ENCODE measurements around the gene MAPKAPK3.

MAPKAPK3 gene

DNA sequence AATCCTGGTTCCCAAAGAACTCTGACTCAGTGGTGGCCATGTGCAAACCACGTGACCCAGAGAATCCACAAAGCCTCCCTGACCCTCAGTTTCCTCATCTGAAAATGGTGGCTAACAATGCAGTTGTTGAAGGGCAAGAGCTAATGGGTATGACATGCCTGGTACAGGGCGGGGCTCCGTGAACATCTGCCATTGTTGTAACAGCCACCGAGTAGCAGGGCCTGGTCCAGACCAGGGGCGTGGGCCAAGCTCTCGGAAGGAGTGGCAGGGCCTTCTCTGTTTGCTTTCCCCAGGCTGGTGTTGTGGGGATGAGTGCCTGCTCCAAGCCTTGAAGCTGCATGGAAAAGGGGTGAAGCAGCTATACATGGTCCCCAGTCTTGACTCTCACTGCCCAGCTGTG lies 13.4 kb downstream of the MAPKAPK3 start:
- no peaks in the 10 kb centered on the region for H3K36me3 ChIP-seq (ENCODE audit: control insufficient read depth, insufficient read depth, low read length)
- peaks cover 12% of the 10 kb centered on the region for H3K4me1 ChIP-seq (ENCODE audit: control insufficient read depth, insufficient read depth, low read length, poor library complexity, severe bottlenecking)
- 91 to 97% methylated on average over 4 to 5 of the region's 6 CpGs for WGBS, 2 experiments (ENCODE audit: insufficient coverage in 2 of 2)
- no peak overlapping the region for H3K4me3 ChIP-seq (ENCODE audit: extremely low read depth, insufficient read depth, low read length, poor library complexity, severe bottlenecking)
- no peaks in the 10 kb centered on the region for H3K9me3 ChIP-seq (ENCODE audit: control insufficient read depth, low read length)
- H3K27ac ChIP-seq (ENCODE audit: low read depth, low read length, severe bottlenecking) = no peak overlapping the region

DNA sequence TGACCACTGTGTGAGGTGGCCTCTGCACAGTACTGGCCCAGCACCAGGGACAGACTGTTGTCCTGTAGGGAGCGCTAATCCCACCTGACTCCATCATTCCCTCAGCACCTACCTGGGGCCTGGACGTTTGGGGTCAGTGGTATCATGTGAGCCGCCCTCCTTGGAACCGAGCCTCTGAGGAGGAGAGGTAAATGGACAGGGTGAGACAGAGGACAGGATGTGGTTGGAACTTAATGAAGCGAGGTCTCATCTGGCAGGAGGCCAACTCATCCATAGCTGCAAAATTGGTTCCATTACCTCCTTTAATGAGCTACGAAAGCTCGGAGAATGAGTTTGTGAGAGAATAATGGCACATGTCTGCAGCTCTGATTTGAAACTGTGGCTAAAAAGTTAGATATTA lies 13.9 kb downstream of the MAPKAPK3 start:
- H3K27ac ChIP-seq (ENCODE audit: low read depth, low read length, severe bottlenecking) = no peak overlapping the region
- H3K4me1 ChIP-seq (ENCODE audit: control insufficient read depth, insufficient read depth, low read length, poor library complexity, severe bottlenecking) = peaks cover 10% of the 10 kb centered on the region
- no peaks in the 10 kb centered on the region for H3K9me3 ChIP-seq (ENCODE audit: control insufficient read depth, low read length)
- 90 to 100% methylated on average over 5 to 6 of the region's 7 CpGs for WGBS, 2 experiments (ENCODE audit: insufficient coverage in 2 of 2)
- no peak overlapping the region for H3K4me3 ChIP-seq (ENCODE audit: extremely low read depth, insufficient read depth, low read length, poor library complexity, severe bottlenecking)
- H3K36me3 ChIP-seq (ENCODE audit: control insufficient read depth, insufficient read depth, low read length) = no peaks in the 10 kb centered on the region

DNA sequence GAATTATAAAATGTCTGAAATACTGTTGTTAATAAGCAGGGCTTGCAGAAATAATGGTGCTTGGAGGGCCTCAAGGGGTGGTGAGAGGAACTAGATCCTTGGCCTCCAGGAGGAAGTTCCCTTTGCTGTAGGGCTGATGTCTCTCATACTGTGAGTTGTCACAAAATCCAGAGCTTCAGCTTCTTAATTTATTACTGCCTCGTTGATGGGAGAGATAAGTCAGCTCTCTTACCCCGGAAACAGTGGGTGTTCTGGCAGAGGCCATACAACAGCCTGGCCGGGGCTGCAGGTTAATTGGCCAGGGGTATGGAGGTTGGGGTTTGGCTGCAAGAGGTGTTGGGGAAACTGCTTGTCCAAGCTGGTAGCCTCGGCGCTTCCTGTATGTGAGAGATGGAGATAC lies 15.5 kb downstream of the MAPKAPK3 start:
- Histone ChIP-seq H3K27ac (ENCODE audit: low read depth, low read length, severe bottlenecking) (no peak overlapping the region), H3K4me3 (ENCODE audit: extremely low read depth, insufficient read depth, low read length, poor library complexity, severe bottlenecking) (no peak overlapping the region), H3K4me1 (ENCODE audit: control insufficient read depth, insufficient read depth, low read length, poor library complexity, severe bottlenecking) (peaks cover 7% of the 10 kb centered on the region), H3K36me3 (ENCODE audit: control insufficient read depth, insufficient read depth, low read length) (no peaks in the 10 kb centered on the region), H3K9me3 (ENCODE audit: control insufficient read depth, low read length) (no peaks in the 10 kb centered on the region)
- WGBS, 2 experiments (ENCODE audit: insufficient coverage in 2 of 2) = 90 to 92% methylated on average over 5 of the region's 5 CpGs

DNA sequence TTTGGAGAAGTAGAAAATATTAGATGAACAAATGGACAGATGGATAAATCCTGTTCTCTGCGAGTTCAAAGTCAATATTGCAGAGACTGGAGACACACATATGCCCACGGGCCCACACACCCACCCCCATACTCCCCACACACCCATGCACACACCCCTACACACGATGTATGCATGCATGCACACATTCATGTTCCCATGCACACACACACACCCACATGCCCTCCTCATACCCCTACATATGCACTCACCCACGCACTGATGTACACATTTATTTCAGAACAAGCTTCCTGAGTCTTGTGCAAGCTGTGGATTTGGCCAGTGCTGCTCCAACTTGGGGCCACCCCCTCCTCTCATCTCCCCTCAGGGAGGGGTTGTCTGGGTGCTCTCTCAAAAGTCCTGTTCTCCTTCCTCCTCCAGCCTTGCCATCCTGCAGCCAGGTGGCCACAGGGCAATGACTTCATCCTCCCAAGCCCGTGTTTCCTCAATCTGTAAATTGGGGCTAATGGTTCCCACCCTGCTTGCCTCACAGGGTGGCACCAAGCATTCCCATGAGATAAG lies 16.4 kb downstream of the MAPKAPK3 start:
- no peaks in the 10 kb centered on the region for H3K4me1 ChIP-seq (ENCODE audit: control insufficient read depth, insufficient read depth, low read length, poor library complexity, severe bottlenecking)
- H3K9me3 ChIP-seq (ENCODE audit: control insufficient read depth, low read length) = no peaks in the 10 kb centered on the region
- H3K27ac ChIP-seq (ENCODE audit: low read depth, low read length, severe bottlenecking) = no peak overlapping the region
- WGBS, 2 experiments (ENCODE audit: insufficient coverage in 2 of 2) = 83 to 96% methylated on average over 4 to 5 of the region's 5 CpGs
- H3K4me3 ChIP-seq (ENCODE audit: extremely low read depth, insufficient read depth, low read length, poor library complexity, severe bottlenecking) = no peak overlapping the region
- no peaks in the 10 kb centered on the region for H3K36me3 ChIP-seq (ENCODE audit: control insufficient read depth, insufficient read depth, low read length)

DNA sequence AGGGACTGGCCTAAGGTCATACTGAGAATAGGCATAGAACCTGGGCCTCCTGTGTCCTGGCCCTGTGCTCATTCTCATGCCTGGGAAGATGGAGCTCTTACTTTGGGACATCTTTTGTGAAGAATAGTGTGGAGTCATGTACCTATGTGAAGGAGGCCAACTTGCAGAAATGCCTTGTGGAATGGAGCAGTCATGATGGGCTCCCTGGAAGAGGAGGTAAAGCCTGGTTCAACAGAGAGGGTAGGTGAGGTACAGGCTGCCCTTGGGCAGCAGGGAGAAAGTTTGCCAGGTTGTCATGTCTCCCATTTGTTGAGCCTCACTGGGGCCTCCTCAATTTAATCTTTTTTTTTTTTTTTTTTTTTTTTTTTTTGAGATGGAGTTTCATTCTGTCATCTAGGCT lies 18.1 kb downstream of the MAPKAPK3 start:
- no peaks in the 10 kb centered on the region for H3K36me3 ChIP-seq (ENCODE audit: control insufficient read depth, insufficient read depth, low read length)
- H3K4me3 ChIP-seq (ENCODE audit: extremely low read depth, insufficient read depth, low read length, poor library complexity, severe bottlenecking) = no peak overlapping the region
- H3K27ac ChIP-seq (ENCODE audit: low read depth, low read length, severe bottlenecking) = no peak overlapping the region

DNA sequence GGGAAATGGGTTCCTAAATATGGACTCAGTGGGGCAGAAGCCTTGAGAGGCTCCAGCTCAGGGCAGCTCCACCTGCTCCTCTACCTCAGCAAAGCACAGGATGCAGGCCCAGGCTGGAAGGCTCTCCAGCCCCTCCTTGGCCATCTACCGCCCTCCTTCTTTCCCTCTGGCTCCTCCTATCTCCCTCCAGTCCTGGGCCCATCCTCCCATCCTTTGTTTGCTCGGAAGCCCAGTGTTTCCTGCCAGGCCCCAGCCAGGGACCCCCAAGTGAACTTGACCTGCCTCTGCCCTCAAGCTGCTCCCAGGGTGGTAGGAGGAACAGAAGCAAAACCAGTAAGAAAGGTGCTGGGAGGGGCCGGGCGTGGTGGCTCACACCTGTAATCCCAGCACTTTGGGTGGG lies 20.1 kb downstream of the MAPKAPK3 start:
- H3K9me3 ChIP-seq (ENCODE audit: control insufficient read depth, low read length) = no peaks in the 10 kb centered on the region
- H3K36me3 ChIP-seq (ENCODE audit: control insufficient read depth, insufficient read depth, low read length) = peaks cover 3% of the 10 kb centered on the region
- no peak overlapping the region for H3K27ac ChIP-seq (ENCODE audit: low read depth, low read length, severe bottlenecking)
- WGBS, 2 experiments (ENCODE audit: insufficient coverage in 2 of 2) = 38 to 100% methylated on average over 1 to 3 of the region's 4 CpGs
- no peaks in the 10 kb centered on the region for H3K4me1 ChIP-seq (ENCODE audit: control insufficient read depth, insufficient read depth, low read length, poor library complexity, severe bottlenecking)
- H3K4me3 ChIP-seq (ENCODE audit: extremely low read depth, insufficient read depth, low read length, poor library complexity, severe bottlenecking) = no peak overlapping the region

More for the DNA sequence above, 18.1 kb downstream of the MAPKAPK3 start:
- no peaks in the 10 kb centered on the region for H3K9me3 ChIP-seq (ENCODE audit: control insufficient read depth, low read length)
- H3K4me1 ChIP-seq (ENCODE audit: control insufficient read depth, insufficient read depth, low read length, poor library complexity, severe bottlenecking) = no peaks in the 10 kb centered on the region

DNA sequence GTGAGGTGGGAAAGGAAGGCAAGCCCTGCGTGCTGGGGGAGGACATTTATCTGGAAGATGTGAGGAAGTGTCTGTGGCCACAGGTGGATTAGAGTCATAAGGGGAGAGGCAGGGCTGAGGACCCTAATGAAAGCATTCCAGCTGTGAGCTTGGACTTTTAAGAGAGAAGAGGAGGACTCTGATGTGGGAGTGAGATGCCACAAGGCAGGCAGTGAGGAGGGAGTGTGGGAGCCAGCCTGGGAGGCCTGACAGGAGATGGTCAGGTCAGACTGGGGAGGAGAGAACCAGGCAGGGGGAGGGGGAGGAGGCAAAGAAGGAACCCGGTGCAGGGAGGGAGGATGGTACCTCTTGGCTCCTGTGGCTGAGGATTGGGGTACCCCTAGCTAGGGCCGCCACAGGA lies 21.0 kb downstream of the MAPKAPK3 start:
- WGBS, 2 experiments (ENCODE audit: insufficient coverage in 2 of 2) = 75 to 81% methylated on average over 3 of the region's 3 CpGs
- peaks cover 8% of the 10 kb centered on the region for H3K36me3 ChIP-seq (ENCODE audit: control insufficient read depth, insufficient read depth, low read length)
- no peaks in the 10 kb centered on the region for H3K9me3 ChIP-seq (ENCODE audit: control insufficient read depth, low read length)
- H3K4me3 ChIP-seq (ENCODE audit: extremely low read depth, insufficient read depth, low read length, poor library complexity, severe bottlenecking) = no peak overlapping the region
- H3K27ac ChIP-seq (ENCODE audit: low read depth, low read length, severe bottlenecking) = no peak overlapping the region
- no peaks in the 10 kb centered on the region for H3K4me1 ChIP-seq (ENCODE audit: control insufficient read depth, insufficient read depth, low read length, poor library complexity, severe bottlenecking)

DNA sequence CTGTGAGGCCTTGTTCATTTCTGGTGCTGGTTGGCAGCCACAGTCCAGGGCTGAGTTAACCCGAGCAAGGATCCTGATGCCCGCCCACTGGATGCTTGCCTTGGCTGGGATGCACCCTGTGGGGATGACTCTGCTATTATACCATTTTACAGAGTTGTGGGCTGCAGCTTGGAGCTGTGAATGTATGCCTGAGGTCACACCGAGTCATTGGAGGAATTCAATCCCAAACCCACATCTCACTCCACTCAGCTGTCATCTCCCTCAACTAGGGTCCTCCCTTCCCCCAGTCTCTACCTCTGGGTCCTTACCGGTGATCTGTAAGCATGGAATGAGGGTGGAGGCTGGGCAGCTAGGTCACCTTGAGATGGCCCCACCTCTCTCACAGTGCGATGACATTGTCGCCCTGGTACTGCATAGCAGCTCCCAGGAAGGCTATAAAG lies 22.1 kb downstream of the MAPKAPK3 start:
- peaks cover 8% of the 10 kb centered on the region for H3K36me3 ChIP-seq (ENCODE audit: control insufficient read depth, insufficient read depth, low read length)
- WGBS, 2 experiments (ENCODE audit: insufficient coverage in 2 of 2) = 80 to 86% methylated on average over 2 to 4 of the region's 6 CpGs
- no peak overlapping the region for H3K27ac ChIP-seq (ENCODE audit: low read depth, low read length, severe bottlenecking)
- no peaks in the 10 kb centered on the region for H3K4me1 ChIP-seq (ENCODE audit: control insufficient read depth, insufficient read depth, low read length, poor library complexity, severe bottlenecking)
- no peak overlapping the region for H3K4me3 ChIP-seq (ENCODE audit: extremely low read depth, insufficient read depth, low read length, poor library complexity, severe bottlenecking)
- no peaks in the 10 kb centered on the region for H3K9me3 ChIP-seq (ENCODE audit: control insufficient read depth, low read length)

DNA sequence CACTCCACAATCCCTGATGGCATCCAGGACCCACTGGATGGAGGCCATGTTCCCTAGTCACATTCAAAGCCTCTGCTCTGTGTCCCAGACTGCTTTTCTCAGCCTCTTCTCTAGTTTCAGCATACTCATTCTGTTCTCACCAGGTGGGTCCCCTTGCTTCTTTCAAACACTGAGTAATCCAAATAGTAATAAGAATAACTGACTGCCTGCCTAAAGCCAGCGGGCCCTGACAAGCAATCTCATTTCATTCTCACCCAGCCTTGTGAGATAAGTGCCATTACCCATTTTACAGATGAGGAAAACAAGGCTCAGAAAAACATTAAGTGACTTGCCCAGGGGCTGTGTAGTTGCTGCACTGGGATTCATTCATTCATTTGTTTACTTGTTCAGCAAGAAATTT lies 25.4 kb downstream of the MAPKAPK3 start:
- no peaks in the 10 kb centered on the region for H3K4me1 ChIP-seq (ENCODE audit: control insufficient read depth, insufficient read depth, low read length, poor library complexity, severe bottlenecking)
- no CpG with 5 or more reads among the region's 1 CpG for WGBS, 2 experiments (ENCODE audit: insufficient coverage in 2 of 2)
- no peak overlapping the region for H3K27ac ChIP-seq (ENCODE audit: low read depth, low read length, severe bottlenecking)
- no peaks in the 10 kb centered on the region for H3K9me3 ChIP-seq (ENCODE audit: control insufficient read depth, low read length)
- peaks cover 12% of the 10 kb centered on the region for H3K36me3 ChIP-seq (ENCODE audit: control insufficient read depth, insufficient read depth, low read length)
- no peak overlapping the region for H3K4me3 ChIP-seq (ENCODE audit: extremely low read depth, insufficient read depth, low read length, poor library complexity, severe bottlenecking)

DNA sequence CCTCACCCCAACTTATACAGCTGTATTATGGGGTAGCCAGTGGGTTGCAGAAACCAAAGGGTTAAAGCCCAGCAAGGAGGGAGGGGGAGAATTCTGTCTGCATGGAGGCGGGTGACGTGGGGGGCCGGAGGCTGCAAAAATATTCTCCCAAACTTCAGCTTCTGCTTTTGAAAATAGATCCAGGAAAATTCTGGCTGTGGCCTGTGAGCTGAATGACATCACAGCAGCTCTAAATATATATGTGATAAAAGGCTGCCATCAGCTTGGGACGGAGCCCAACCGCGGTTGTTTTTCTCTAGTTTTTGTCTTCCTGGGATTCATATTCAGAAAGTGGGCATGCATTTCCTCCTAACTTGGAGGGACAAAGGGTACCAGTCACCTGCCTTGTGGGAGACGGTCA lies 27.6 kb downstream of the MAPKAPK3 start:
- H3K4me1 ChIP-seq (ENCODE audit: control insufficient read depth, insufficient read depth, low read length, poor library complexity, severe bottlenecking) = peaks cover 4% of the 10 kb centered on the region
- no peaks in the 10 kb centered on the region for H3K9me3 ChIP-seq (ENCODE audit: control insufficient read depth, low read length)
- no peak overlapping the region for H3K4me3 ChIP-seq (ENCODE audit: extremely low read depth, insufficient read depth, low read length, poor library complexity, severe bottlenecking)
- peaks cover 15% of the 10 kb centered on the region for H3K36me3 ChIP-seq (ENCODE audit: control insufficient read depth, insufficient read depth, low read length)
- no peak overlapping the region for H3K27ac ChIP-seq (ENCODE audit: low read depth, low read length, severe bottlenecking)
- 84 to 94% methylated on average over 7 of the region's 7 CpGs for WGBS, 2 experiments (ENCODE audit: insufficient coverage in 2 of 2)

DNA sequence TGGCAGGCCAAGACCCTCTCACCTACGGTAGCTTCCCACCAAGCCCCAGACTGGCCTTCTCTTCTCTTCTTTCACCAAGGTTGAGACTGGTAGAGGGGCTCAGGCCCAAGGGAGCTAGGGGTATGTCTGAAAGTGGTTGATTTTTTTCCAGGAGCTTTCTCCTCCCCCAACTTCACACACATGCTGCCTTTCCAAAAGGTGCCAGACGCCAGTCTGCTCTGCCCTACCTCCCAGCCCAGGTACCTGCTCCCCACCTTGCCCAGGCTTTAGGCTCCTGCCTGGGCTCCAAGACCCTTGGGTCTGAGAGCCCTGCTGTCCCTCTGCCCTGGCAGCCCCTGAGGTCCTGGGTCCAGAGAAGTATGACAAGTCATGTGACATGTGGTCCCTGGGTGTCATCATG lies 28.4 kb downstream of the MAPKAPK3 start:
- peaks cover 5% of the 10 kb centered on the region for H3K4me1 ChIP-seq (ENCODE audit: control insufficient read depth, insufficient read depth, low read length, poor library complexity, severe bottlenecking)
- no peaks in the 10 kb centered on the region for H3K9me3 ChIP-seq (ENCODE audit: control insufficient read depth, low read length)
- 71 to 100% methylated on average over 1 of the region's 2 CpGs for WGBS, 2 experiments (ENCODE audit: insufficient coverage in 2 of 2)
- H3K36me3 ChIP-seq (ENCODE audit: control insufficient read depth, insufficient read depth, low read length) = peaks cover 15% of the 10 kb centered on the region
- no peak overlapping the region for H3K4me3 ChIP-seq (ENCODE audit: extremely low read depth, insufficient read depth, low read length, poor library complexity, severe bottlenecking)
- no peak overlapping the region for H3K27ac ChIP-seq (ENCODE audit: low read depth, low read length, severe bottlenecking)
